ENCODE data around the gene ALKBH2.

- TF ChIP-seq, protein P1, sequence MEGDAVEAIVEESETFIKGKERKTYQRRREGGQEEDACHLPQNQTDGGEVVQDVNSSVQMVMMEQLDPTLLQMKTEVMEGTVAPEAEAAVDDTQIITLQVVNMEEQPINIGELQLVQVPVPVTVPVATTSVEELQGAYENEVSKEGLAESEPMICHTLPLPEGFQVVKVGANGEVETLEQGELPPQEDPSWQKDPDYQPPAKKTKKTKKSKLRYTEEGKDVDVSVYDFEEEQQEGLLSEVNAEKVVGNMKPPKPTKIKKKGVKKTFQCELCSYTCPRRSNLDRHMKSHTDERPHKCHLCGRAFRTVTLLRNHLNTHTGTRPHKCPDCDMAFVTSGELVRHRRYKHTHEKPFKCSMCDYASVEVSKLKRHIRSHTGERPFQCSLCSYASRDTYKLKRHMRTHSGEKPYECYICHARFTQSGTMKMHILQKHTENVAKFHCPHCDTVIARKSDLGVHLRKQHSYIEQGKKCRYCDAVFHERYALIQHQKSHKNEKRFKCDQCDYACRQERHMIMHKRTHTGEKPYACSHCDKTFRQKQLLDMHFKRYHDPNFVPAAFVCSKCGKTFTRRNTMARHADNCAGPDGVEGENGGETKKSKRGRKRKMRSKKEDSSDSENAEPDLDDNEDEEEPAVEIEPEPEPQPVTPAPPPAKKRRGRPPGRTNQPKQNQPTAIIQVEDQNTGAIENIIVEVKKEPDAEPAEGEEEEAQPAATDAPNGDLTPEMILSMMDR (IDR thresholded peaks at IDR 0.05): no peak
- TF ChIP-seq POLR2A (IDR thresholded peaks at IDR 0.05): no peak
Observed at GRCh38 chr12:109099431-109100020, 6.3 kb upstream of the ALKBH2 start.
